ENCODE data around the gene LIN7C.

LIN7C gene

DNA sequence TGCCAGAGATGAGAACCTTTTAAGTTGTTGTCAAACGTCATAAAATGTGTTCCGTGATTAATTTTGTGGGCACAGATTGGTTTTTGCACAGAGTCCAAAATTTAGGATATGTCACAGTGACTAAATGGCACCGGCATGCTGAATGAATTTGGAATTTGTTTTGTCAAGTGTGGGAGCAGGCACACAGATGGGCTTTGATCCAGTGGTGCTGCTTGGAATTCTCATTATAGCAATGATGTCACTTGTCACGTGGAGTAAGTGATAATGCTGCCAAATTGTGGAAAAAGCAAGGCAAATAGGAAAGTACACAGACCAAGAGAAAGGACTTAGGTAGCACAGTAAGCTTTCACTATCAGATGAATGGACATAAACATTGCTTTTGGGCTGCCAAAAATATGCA is 8.0 kb upstream of the LIN7C start:
- TF ChIP-seq, protein P1, sequence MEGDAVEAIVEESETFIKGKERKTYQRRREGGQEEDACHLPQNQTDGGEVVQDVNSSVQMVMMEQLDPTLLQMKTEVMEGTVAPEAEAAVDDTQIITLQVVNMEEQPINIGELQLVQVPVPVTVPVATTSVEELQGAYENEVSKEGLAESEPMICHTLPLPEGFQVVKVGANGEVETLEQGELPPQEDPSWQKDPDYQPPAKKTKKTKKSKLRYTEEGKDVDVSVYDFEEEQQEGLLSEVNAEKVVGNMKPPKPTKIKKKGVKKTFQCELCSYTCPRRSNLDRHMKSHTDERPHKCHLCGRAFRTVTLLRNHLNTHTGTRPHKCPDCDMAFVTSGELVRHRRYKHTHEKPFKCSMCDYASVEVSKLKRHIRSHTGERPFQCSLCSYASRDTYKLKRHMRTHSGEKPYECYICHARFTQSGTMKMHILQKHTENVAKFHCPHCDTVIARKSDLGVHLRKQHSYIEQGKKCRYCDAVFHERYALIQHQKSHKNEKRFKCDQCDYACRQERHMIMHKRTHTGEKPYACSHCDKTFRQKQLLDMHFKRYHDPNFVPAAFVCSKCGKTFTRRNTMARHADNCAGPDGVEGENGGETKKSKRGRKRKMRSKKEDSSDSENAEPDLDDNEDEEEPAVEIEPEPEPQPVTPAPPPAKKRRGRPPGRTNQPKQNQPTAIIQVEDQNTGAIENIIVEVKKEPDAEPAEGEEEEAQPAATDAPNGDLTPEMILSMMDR (IDR thresholded peaks at IDR 0.05): no peak
- no peak for DNase-seq
- Histone ChIP-seq H3K36me3 (no peaks in the 10 kb centered on the region), H3K27ac (peak overlapping the region in 1 of 2 donors; percentile 16), H3K27me3 (no peaks in the 10 kb centered on the region), H3K4me1 (peaks cover 0 to 14% (median 7%) of the 10 kb centered on the region in 4 donors), H3K9me3 (peaks cover 0 to 2% (median 0%) of the 10 kb centered on the region in 3 donors), H3K4me3 (no peak overlapping the region)
- intact Hi-C loops (cut with DNase I; ENCODE audit: low total_unique reads): no loop called here

DNA sequence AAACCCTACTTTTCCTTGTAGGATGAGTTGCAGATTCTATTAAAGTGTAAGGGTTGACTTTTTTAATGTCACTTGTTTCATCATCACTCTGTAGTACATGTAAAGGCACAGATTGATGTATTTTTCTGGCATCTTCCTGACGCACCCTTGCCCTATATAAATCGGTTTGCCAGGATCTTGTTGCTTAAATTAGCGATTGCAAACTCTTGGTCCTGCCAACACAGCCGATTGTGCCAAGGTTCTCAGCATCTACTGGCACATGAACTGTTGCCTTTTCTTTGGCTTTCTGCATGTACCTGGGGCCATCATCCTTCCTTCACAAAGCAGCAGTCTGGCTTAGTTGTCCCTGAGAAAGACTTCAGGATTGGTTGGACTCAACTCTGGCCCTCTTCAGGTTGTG is 7.5 kb upstream of the LIN7C start:
- H3K4me1 ChIP-seq: peaks cover 0 to 14% (median 7%) of the 10 kb centered on the region in 4 donors
- TF ChIP-seq, protein P1 (IDR thresholded peaks at IDR 0.05): no peak
- no peak overlapping the region for H3K4me3 ChIP-seq
- peaks cover 0 to 2% (median 0%) of the 10 kb centered on the region in 3 donors for H3K9me3 ChIP-seq
- peak overlapping the region; percentile 14 to 16 for H3K27ac ChIP-seq
- H3K36me3 ChIP-seq: no peaks in the 10 kb centered on the region
- intact Hi-C loops (cut with DNase I; ENCODE audit: low total_unique reads): no loop called here
- no peaks in the 10 kb centered on the region for H3K27me3 ChIP-seq
- DNase-seq: no peak

DNA sequence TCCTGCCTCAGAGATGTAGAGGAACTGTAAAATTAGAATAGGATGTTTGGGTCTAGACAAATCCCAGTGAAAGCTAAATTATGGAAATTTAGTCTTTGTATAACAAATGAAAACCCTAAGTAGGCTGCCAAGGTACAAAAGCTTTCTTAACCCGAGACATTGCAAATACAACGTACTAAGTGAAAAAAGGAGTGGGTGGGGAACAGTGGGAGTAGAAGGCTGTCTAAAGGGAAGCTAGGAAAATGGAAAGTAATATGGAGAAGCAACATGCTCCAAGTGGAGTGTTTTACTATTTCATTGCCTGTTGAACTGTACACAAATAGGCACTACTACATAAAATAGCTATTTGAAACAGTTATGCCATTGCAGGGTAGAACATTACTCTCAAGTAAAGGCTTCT is 6.8 kb upstream of the LIN7C start:
- intact Hi-C loops (cut with DNase I; ENCODE audit: low total_unique reads): no loop called here
- Histone ChIP-seq H3K4me1 (peaks cover 0 to 14% (median 7%) of the 10 kb centered on the region in 4 donors), H3K36me3 (no peaks in the 10 kb centered on the region), H3K9me3 (peaks cover 0 to 2% (median 0%) of the 10 kb centered on the region in 3 donors), H3K27me3 (no peaks in the 10 kb centered on the region), H3K4me3 (no peak overlapping the region), H3K27ac (peak overlapping the region in 1 of 2 donors; percentile 4)
- no peak for DNase-seq
- TF ChIP-seq, protein P1 (IDR thresholded peaks at IDR 0.05): no peak

DNA sequence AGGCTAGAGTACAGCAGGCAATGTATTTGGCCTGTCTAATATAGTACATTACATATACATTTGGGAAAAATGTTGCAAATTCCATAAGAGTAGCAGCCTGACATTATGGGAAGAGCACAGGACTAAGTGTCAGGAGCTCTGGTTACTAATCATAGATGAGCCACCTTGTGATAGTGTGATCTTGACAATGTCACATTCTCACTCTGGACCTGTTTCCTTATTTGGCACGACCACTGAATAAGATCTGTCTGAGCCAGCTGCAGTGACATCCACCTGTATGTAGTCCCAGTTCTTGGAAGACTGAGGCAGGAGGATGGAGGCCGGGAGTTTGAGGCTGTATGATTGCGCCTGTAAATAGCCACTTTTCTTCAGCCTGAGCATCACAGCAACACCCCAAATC is 5.7 kb upstream of the LIN7C start:
- Histone ChIP-seq H3K27ac (no peak overlapping the region), H3K4me3 (no peak overlapping the region), H3K9me3 (peaks cover 0 to 2% (median 0%) of the 10 kb centered on the region in 3 donors), H3K4me1 (peaks cover 0 to 21% (median 14%) of the 10 kb centered on the region in 4 donors), H3K27me3 (no peaks in the 10 kb centered on the region), H3K36me3 (no peaks in the 10 kb centered on the region)
- DNase-seq: no peak
- TF ChIP-seq, protein P1 (IDR thresholded peaks at IDR 0.05): no peak
- intact Hi-C loops (cut with DNase I; ENCODE audit: low total_unique reads): no loop called here

DNA sequence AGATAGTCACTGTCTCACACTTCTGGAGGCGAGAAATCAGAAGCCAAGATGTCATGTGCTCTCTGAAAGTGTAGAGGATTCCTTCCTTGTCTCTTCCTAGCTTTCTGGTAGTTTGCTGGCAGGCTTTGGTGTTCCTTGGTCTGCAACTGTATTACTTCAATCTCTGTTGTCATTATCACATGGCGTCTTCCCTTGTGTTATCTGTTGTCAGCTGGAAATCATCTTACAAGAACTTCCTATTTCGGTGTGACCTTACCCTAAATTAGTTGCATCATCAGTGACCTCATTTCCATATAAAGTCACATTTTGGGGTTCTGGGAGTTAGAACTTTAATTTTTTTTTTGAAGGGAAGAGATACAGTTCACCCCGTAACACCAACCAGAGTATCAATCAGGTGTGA is 3.3 kb upstream of the LIN7C start:
- no peak for DNase-seq
- no peak overlapping the region for H3K27ac ChIP-seq
- H3K9me3 ChIP-seq: peaks cover 0 to under 1% (median 0%) of the 10 kb centered on the region in 3 donors
- H3K27me3 ChIP-seq: no peaks in the 10 kb centered on the region
- no peaks in the 10 kb centered on the region for H3K36me3 ChIP-seq
- H3K4me1 ChIP-seq: peaks cover 0 to 33% (median 24%) of the 10 kb centered on the region in 4 donors
- intact Hi-C loops (cut with DNase I; ENCODE audit: low total_unique reads): no loop called here
- TF ChIP-seq, protein P1 (IDR thresholded peaks at IDR 0.05): no peak
- no peak overlapping the region for H3K4me3 ChIP-seq
